GM12878 (cell line): ENCODE results near the gene PREB. TPM values are rescaled to one million over a fixed set of nuclear protein-coding genes. Genes with fewer than 3 reads are reported as not detected.

Experiments
- ATAC-seq: fragments of 200-7000 bp; cut with Tn5 transposase; 3 replicates; pipeline ENCODE4 v1.9.1; 2020; ENCODE audit warnings: mild to moderate bottlenecking, moderate library complexity
- BruUV-seq: library from RNA; stranded (reverse); fragments of 400-500 nt; replicated peaks from 2 replicates; lab custom pipeline; 2021; lab: Mats Ljungman, UMichigan
- CTCF ChIA-PET: fragments of 300-600 bp; sonication (Branson Sonifier 250); formaldehyde crosslinking; extraction: SDS; loops from one replicate; lab custom pipeline; 2021; ENCODE audit warnings: inconsistent platforms; lab: Yijun Ruan, JAX
- POLR2A ChIA-PET: fragments of 350-600 bp; formaldehyde crosslinking; extraction: SDS; loops from one replicate; lab custom pipeline; 2021; ENCODE audit warnings: inconsistent platforms; lab: Charles Lee
- RAD21 ChIA-PET: fragments of 300-600 bp; sonication (Branson Sonifier 250); formaldehyde crosslinking; loops from one replicate; lab custom pipeline; 2023; ENCODE audit warnings: antibody characterized with exemption; ENCODE audit not compliant: unreplicated experiment; lab: Charles Lee
- SMC1A ChIA-PET: fragments of 300-600 bp; sonication (Branson Sonifier 250); formaldehyde crosslinking; loops from one replicate; lab custom pipeline; 2023; ENCODE audit not compliant: unreplicated experiment, uncharacterized antibody; lab: Charles Lee
- DNase-seq: peaks from one replicate; pipeline ENCODE4 v3.0.0-alpha.2; 2011; ENCODE audit warnings: low read depth, low spot score
- FAIRE-seq: peaks from 3 replicates; lab custom pipeline; 2011; peaks lifted over from hg19 to GRCh38; lab: Jason Lieb, UNC
- H2AFZ ChIP-seq: 2 replicates; pipeline ENCODE4 v1.6.0; 2011; ENCODE audit warnings: low read depth, low read length, control low read depth; ENCODE audit not compliant: control insufficient read depth
- H3K27ac ChIP-seq: 2 replicates; pipeline ENCODE4 v1.5.1; 2011; ENCODE audit warnings: control low read depth; ENCODE audit not compliant: control insufficient read depth, insufficient read depth
- H3K27me3 ChIP-seq, 2 experiments: replicated peaks in 1 of 2; 2 replicates each; pipeline versions ENCODE4 v1.6.0 to v1.6.1; 2011; ENCODE audit warnings: low read length in 1 of 2; ENCODE audit not compliant: control insufficient read depth in 2 of 2, insufficient read depth in 2 of 2
- H3K36me3 ChIP-seq, 2 experiments: 2 replicates each; pipeline ENCODE4 v1.5.1; 2011; ENCODE audit warnings: low read length in 1 of 2; ENCODE audit not compliant: control insufficient read depth in 2 of 2, insufficient read depth in 2 of 2
- H3K4me1 ChIP-seq: 2 replicates; pipeline ENCODE4 v1.6.1; 2011; ENCODE audit warnings: mild to moderate bottlenecking, low read length, moderate library complexity, mixed read lengths; ENCODE audit not compliant: control insufficient read depth, insufficient read depth
- H3K4me2 ChIP-seq: 2 replicates; pipeline ENCODE4 v1.6.0; 2011; ENCODE audit warnings: control low read depth; ENCODE audit not compliant: control insufficient read depth, insufficient read depth
- H3K4me3 ChIP-seq: fragments of 200-600 bp; sonication (generic); 2 replicates; pipeline ENCODE4 v1.5.1; 2016
- H3K79me2 ChIP-seq: 2 replicates; pipeline ENCODE4 v1.6.0; 2011; ENCODE audit warnings: low read length; ENCODE audit not compliant: control insufficient read depth, insufficient read depth
- H3K9ac ChIP-seq: 2 replicates; pipeline ENCODE4 v1.8.0; 2011; ENCODE audit warnings: low read length, control low read depth, mixed read lengths; ENCODE audit not compliant: control insufficient read depth, insufficient read depth
- H3K9me3 ChIP-seq: replicated peaks from 3 replicates; pipeline ENCODE4 v1.5.1; 2011; ENCODE audit warnings: mild to moderate bottlenecking, low read length; ENCODE audit not compliant: control insufficient read depth, insufficient read depth
- H4K20me1 ChIP-seq: 2 replicates; pipeline ENCODE4 v1.6.0; 2011; ENCODE audit not compliant: control insufficient read depth, insufficient read depth
- WGBS: methylation state at CpG from one replicate; pipeline ENCODE4 v1.1.6; 2016; ENCODE audit warnings: low lambda C conversion rate; ENCODE audit not compliant: insufficient replicate concordance, insufficient coverage; ENCODE audit errors: missing lambda C conversion rate; 5-methylcytosine and 5-hydroxymethylcytosine counted together
- in situ Hi-C: fragments of 300-500 bp; cut with MboI; formaldehyde crosslinking; loops from 9 replicates; pipeline ENCODE4 v1.14.3; 2018; ENCODE audit warnings: mixed read lengths
- intact Hi-C: fragments of 100-400 bp; cut with micrococcal nuclease; formaldehyde crosslinking; loops from one replicate; pipeline ENCODE4 v1.14.2; 2022; ENCODE audit not compliant: unreplicated experiment
- polyA plus RNA-seq, 11 experiments: library from polyadenylated mRNA; depleted of rRNA in 4 of 11; unstranded in 6 of 11; stranded (reverse) in 5 of 11; fragments of >200 nt; fragmentation: Nextera tagmentation in 4 of 11; fragmentation: Illumina TruSeq in 1 of 11; extraction: Ambion mirVana in 4 of 11; extraction: Trizol in 1 of 11; gene quantifications; 1 replicate in 1 of 11; 2 replicates in 10 of 11; pipeline versions ENCODE4 v1.2.1 to v1.2.3, GENCODE V29; 2011 to 2016; ENCODE audit warnings: inconsistent platforms in 2 of 11, missing spikeins in 2 of 11, low read depth in 1 of 11
- total RNA-seq, 4 experiments: library from RNA; depleted of rRNA in 3 of 4; stranded (reverse); fragments of >200 nt in 3 of 4; fragmentation: Illumina TruSeq in 1 of 4; extraction: Trizol in 1 of 4; gene quantifications; 2 replicates each; pipeline versions ENCODE4 v1.2.1 to v1.2.3, GENCODE V29; 2013 to 2021
- TF ChIP-seq, protein P1 (sequence below): IDR thresholded peaks from 2 replicates; pipeline ENCODE4 v1.6.1; 2011; ENCODE audit warnings: borderline replicate concordance, low read depth, mild to moderate bottlenecking, moderate library complexity, low read length; ENCODE audit not compliant: insufficient read depth, poor library complexity, severe bottlenecking
- TF ChIP-seq, protein P2 (sequence below): fragments of 450-650 bp; IDR thresholded peaks from 2 replicates; pipeline ENCODE4 v1.6.1; 2018; ENCODE audit warnings: mild to moderate bottlenecking, low read depth, moderate library complexity; ENCODE audit not compliant: partially characterized antibody

The PREB gene
- total and polyA plus RNA-seq, 10 of the 15 experiments (the other 5 are each of a cell fraction or from before 2014, with no cell fraction given) = 26.3 to 101 (median 52.7) TPM

DNA sequence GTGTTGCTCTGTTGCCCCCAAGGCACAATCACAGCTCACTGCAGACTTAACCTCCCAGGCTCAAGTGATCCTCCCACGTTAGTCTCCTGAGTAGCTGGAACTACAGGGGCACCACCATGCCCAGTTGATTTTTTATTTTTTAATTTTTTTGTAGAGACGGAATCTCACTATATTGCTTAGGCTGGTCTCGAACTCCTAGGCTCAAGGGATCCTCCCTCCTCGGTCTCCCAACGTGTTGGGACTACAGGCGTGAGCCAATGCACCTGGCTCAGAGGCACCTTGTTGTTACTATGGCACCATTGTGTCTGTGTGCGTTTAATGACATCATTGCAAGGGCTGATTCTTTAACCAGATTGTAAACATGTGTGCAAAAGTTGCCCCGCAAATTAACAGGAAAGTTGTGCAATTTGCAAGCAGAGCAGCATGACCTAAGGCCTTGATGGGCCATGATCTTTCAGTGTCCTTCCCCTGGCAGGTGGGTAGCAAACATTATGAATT lies 37.0 kb upstream of the PREB start:
- Histone ChIP-seq H3K4me2 (no peak overlapping the region), H3K9ac (no peak overlapping the region), H3K27me3 (no peaks in the 10 kb centered on the region; a peak in 1 of 4 replicates), H2AFZ (no peak overlapping the region), H3K79me2 (no peaks in the 10 kb centered on the region), H3K4me1 (peaks cover 9% of the 10 kb centered on the region), H3K36me3 (no peaks in the 10 kb centered on the region), H4K20me1 (no peaks in the 10 kb centered on the region), H3K27ac (no peak overlapping the region), H3K9me3 (no peaks in the 10 kb centered on the region), H3K4me3 (no peak overlapping the region)
- ChIA-PET CTCF (interaction anchor here (0.7 to 2.6 kb wide), 12 partner anchors 12 to 131 kb away, joined by 3 to 20 read pairs (median 3); partner anchors contain the start of gene PREB), SMC1A (interaction anchor here (0.9 to 2.6 kb wide), 2 partner anchors 20 to 55 kb away, joined by 3 to 9 read pairs; no protein-coding TSS in a partner anchor), RAD21 (interaction anchor here (1.0 to 2.4 kb wide), 3 partner anchors 14 to 109 kb away, joined by 3 to 8 read pairs (median 6); no protein-coding TSS in a partner anchor), POLR2A (interaction anchor here (0.6 to 1.0 kb wide), 4 partner anchors 11 to 78 kb away, joined by 3 to 6 read pairs (median 4); no protein-coding TSS in a partner anchor)
- TF ChIP-seq, protein P1, sequence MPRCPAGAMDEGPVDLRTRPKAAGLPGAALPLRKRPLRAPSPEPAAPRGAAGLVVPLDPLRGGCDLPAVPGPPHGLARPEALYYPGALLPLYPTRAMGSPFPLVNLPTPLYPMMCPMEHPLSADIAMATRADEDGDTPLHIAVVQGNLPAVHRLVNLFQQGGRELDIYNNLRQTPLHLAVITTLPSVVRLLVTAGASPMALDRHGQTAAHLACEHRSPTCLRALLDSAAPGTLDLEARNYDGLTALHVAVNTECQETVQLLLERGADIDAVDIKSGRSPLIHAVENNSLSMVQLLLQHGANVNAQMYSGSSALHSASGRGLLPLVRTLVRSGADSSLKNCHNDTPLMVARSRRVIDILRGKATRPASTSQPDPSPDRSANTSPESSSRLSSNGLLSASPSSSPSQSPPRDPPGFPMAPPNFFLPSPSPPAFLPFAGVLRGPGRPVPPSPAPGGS = peak; percentile 52
- TF ChIP-seq, protein P2, sequence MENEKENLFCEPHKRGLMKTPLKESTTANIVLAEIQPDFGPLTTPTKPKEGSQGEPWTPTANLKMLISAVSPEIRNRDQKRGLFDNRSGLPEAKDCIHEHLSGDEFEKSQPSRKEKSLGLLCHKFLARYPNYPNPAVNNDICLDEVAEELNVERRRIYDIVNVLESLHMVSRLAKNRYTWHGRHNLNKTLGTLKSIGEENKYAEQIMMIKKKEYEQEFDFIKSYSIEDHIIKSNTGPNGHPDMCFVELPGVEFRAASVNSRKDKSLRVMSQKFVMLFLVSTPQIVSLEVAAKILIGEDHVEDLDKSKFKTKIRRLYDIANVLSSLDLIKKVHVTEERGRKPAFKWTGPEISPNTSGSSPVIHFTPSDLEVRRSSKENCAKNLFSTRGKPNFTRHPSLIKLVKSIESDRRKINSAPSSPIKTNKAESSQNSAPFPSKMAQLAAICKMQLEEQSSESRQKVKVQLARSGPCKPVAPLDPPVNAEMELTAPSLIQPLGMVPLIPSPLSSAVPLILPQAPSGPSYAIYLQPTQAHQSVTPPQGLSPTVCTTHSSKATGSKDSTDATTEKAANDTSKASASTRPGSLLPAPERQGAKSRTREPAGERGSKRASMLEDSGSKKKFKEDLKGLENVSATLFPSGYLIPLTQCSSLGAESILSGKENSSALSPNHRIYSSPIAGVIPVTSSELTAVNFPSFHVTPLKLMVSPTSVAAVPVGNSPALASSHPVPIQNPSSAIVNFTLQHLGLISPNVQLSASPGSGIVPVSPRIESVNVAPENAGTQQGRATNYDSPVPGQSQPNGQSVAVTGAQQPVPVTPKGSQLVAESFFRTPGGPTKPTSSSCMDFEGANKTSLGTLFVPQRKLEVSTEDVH = no peak
- in situ Hi-C loops = no loop called here
- BruUV-seq = no TSS peak
- ATAC-seq (no peak), DNase-seq (no peak), FAIRE-seq (no peak)
- intact Hi-C loops = loop anchor here (10.0 kb wide), 1 partner anchor 113 kb away; the partner anchor contains the start of gene TRIM54
- 73% methylated on average over 8 of the region's 8 CpGs for whole genome bisulfite sequencing
